ENCODE results near the gene SSBP3.

Gene SSBP3

DNA sequence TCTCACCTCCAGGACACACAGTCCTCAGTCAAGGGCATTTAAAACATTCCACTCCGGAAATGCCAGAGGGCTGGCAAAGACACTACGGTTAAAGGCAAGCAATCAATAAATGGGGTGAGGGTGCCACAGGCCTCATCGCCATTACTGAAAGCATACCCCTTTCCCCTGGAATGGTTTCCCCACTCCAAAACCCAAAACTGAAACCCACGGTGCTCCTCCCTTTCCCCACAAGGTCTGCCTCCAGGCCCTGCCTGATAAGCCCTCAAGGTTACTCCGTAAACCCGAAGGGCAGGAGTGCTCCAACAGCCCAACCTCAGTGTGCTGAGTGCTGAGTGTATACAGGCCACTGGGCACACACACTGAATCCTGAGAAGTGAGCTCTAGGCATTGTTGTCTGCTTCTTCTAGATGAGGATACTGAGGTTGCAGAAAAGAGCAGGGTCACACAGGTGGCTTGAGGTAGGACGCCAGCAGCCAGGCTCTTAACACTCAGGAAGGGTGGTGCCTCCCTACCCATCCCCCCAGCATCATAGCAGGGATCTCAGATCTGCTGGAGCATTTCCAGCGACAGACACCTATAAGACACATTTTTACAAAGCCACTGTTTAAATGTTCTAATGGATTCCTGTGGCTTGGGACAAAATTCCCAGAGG, 29.0 kb downstream of the SSBP3 start:
- peak in 1 of 10 donors; percentile 35 for DNase-seq
- intact Hi-C loops (cut with DNase I), result no loop called here

DNA sequence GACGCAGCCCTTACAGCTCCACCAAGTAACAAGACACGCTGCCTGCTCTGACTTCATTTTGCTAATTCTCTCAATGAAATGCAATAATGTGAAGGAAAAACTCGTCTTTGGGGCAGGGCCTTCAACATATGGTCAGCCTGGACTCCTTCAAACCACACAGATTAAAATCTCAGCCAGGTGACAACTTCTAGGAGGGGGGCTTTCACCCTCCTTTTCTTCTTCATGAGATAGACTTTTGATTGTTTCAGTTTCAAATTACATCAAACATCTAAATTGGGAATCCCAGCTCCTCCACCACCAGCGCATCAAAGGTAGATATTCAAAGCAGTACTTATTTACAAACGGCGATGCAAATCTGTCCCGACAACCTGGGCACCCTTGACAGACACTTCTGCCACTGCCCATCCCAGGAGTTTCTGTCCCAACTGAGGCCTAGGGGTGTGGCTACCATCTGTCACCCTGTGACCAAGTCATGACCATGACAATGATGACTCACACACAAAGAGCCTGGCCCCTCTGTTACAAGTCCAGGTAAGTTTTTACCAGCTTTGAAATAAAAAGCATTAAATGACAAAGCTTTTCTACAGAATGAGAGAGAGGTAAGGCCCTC, 29.7 kb downstream of the SSBP3 start:
- DNase-seq, result no peak
- intact Hi-C loops (cut with DNase I), result no loop called here

DNA sequence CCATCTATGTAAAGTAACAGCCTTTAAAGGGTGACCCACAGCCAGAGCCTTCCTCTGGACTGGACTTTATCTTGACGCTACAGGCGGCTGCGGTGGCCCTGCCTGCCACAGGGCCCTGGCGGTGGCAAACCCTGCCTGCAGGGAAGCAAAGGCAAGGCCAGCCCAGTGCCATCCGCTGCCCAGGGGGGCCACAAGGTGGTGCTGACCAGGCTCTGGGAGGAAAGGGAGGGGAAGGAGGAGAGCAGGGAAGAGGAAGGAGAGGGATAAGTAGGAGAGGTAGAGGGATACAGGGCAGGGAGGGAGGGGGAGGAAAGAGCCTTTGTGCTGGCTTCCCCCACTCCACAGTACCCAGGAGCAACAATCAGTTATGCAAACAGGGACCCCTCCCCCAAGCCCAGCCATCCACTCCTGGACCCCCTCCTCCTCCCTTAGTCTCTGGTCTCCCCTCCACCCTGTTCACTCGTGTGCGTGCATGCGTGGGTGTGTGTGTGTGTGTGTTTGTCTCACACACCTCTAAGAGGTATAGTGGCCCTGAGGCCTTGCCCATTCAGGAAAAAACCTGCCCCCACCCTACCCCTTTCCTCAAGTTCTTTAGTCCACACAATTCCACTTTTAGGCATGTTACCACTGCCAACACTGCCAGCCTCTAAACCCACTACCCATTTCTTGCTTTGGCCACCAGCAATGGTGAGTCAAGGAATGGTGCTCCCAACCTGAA, 30.3 kb downstream of the SSBP3 start:
- intact Hi-C loops (cut with DNase I), result no loop called here
- peak in 1 of 10 donors; percentile 43 for DNase-seq

DNA sequence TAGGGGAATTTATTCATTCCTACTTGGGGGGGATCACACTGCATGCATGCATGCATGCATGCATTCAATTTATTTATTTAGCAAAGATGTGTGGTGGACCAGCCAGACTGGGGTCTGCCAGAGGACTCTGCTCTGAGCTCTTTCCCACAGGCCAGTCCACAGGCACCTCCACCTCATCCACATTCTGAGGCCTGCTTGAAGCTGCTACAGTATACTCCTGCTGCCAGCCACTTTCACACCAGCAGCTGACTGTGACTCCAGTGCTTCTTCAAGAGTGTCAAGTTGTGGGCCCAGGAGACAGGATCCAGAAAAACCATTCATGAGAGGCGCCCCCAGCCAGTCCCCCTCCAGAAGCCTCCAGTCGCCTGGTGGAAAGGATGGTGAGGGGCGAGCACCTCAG, 30.9 kb downstream of the SSBP3 start:
- peak in 1 of 10 donors; percentile 56 for DNase-seq
- intact Hi-C loops (cut with DNase I), result no loop called here

DNA sequence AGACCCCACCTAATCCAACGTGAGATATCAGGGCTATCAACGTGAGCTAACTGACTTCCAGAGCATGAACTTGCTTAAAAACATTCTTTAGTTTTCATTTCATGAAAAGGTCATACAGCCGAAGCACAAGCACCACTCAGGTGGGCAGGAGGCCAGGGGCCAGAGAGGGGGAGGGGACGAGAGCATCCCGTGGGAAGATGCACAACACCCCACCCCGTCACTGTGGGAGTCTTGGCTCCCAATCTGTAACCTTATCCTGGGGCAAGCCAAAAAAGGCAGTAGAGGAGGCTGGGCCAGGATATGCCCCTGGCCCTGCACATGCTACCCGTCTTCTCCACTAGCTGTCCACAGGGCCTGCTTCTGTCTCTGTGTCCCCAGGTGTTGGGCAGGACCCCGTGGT, 31.4 kb downstream of the SSBP3 start:
- peak in 1 of 10 donors; percentile 59 for DNase-seq
- intact Hi-C loops (cut with DNase I), result no loop called here

DNA sequence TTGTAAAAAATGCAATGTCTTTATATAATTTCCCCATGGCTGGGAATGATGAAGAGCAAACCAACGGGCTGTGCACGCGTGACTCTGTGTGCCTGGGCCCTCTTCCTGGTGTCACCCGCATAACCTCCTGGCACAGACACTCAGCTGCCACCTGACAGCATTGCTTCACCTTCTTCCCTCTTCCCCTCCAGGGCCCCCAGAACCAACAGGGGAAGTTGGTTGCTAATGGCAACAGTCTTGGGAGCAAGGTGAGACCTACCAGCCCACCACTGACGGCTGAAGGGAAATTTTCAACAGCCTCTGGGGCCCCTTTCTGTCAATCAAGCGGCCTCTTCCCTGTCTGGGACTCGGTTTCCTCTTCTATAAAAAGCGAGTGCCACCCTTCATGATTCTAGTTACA, 33.2 kb downstream of the SSBP3 start:
- intact Hi-C loops (cut with DNase I), result no loop called here
- peak in 1 of 10 donors; percentile 26 for DNase-seq

DNA sequence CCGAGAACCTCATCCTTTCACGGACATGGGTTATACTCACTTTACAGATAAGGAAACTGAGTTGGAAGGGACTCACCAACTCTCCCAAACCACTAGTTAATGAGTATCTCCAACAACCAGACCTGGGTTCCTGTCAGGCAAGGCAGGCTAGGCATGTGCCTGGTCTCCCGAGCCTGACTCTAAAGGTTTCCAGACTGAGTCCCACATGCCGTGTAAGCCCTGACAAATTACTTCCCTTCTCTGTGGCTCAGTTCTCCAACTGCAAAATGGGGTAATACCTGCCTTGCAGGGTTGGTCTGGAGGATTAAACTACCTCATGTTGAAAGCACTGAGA, 34.3 kb downstream of the SSBP3 start:
- intact Hi-C loops (cut with DNase I), result no loop called here
- DNase-seq, result peak in 1 of 10 donors; percentile 5

DNA sequence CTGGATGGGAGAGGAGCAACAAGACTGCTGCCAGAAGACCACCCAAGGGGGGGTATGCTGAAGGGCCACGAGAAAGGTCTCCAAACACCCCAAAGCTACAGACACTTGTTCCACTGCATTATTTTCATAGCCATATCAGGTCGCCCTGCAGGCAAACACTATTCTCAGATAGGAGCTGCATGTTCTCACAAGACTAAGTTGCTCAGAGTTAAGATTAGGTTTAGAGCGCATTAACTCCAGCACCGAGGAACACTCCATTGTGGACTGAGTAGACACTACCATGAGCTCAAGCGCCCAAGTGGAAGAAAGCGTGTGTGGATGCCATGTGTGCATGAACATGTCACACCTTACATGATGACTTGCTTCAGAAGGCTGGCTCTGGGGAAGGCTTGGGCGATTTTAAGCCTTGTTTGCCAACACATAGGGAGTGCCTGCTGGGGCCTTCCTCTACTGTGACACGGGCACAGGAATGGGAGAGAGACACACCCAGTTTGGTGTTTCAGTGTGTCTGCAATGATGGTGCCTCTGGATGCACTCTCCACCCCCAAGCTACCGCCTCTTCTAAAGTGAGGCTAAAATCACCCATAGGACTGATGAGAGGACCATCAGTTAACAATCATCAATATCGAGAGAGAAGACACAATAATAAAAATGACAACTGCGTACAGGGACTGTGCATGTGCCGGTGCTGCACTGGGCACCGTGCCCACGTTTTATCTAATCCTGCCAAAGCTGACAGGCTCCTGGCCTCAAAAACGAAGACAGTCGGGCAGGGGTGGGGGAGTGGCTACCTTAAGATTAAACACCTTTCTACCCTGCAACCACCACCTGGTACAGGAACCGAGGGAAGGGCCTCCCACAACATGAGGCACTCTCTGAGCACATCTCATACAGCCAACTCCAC, 34.9 kb downstream of the SSBP3 start:
- intact Hi-C loops (cut with DNase I), result no loop called here
- DNase-seq, result peak in 1 of 10 donors; percentile 62

DNA sequence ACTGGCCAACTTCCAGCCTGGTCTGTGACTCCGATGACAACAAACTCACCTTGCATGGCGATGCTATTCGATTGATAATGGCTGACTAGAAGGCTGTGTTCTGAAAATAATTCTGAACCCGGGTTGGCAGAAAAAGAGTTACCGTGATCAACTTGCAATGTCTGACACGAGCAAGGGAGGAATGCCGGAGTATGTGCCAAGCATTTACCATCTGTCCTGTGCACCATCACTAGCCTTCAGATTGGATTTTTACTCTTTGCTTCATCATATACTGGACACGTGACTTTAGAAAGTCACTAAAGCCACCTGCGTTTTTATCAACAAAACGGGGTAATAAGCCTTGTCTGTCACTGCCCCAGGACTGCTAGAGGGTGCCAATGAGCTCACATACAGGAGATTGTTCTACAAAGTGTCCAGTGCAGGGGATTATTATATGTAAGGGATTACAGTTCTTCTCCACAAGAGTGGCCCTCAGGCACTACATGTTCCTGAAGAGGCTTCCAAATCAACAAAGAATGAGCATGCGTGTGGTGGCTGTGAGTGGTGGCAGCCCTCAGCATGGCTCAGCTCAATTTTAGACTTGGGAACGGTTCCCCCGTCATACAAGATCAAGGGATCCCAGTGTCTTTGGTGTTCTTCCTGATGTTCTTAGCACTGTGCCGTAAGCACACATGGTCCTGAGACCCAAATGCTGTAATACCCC, 35.8 kb downstream of the SSBP3 start:
- peak in 1 of 10 donors; percentile 30 for DNase-seq
- intact Hi-C loops (cut with DNase I), result no loop called here

DNA sequence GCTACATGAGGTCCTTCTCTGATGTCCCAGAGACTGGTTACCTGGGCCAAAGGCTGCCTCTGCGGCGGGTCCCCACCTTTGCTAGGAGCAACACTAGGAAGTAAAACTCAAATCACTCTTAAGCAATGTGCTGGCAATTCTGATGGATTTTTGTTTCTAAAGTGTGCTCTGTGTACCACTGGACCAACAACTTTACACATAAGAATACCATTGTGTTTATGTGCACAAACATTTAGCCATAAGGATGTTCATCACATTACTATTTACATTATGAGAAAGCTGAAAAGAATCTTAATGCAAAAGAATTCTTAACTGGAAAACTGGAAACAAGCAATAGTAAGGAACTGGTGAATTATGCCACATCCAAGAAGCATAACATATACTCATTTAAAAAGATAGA, 38.6 kb downstream of the SSBP3 start:
- peak in 2 of 10 donors; percentile 20 to 29 for DNase-seq
- intact Hi-C loops (cut with DNase I), result no loop called here

DNA sequence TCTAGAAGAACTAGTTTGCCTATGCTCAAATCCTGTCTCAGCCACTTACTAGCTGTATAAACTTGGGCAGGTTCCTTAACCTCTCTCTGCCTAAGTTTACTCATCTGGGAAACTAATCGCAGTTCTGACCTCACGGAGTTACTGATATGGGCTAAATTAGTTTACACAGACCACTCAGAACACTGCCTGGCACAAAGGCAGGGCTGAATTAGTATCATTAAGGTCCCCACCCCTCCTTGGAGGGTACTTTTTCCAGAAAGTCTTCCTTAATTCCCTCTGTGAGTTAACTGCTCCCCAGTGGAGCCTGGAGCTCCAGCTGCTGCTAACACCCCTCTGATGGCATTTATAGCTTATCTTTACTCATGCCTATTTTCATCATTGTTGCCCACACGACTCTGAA, 40.3 kb downstream of the SSBP3 start:
- DNase-seq, result peak in 1 of 10 donors; percentile 49
- intact Hi-C loops (cut with DNase I), result no loop called here

DNA sequence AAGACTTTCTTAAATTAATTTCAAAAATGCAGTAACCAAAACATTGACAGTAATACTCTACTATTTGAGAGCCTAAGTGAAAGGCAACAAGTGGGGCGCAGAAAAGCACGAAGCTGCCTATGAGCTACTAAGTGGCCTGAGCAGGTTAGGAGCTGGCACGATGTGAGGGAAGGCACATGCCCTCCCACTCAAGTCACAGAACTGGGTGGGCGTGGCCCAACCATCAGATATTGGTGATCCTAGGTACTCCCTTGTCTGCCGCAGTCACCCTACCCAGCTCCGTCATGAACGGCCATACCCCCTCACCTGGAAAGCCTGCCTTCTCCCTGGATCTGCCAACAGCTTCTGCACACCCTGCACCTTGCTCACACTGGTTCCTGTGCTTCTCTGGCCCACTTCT, 40.8 kb downstream of the SSBP3 start:
- intact Hi-C loops (cut with DNase I), result no loop called here
- peak in 1 of 10 donors; percentile 70 for DNase-seq

DNA sequence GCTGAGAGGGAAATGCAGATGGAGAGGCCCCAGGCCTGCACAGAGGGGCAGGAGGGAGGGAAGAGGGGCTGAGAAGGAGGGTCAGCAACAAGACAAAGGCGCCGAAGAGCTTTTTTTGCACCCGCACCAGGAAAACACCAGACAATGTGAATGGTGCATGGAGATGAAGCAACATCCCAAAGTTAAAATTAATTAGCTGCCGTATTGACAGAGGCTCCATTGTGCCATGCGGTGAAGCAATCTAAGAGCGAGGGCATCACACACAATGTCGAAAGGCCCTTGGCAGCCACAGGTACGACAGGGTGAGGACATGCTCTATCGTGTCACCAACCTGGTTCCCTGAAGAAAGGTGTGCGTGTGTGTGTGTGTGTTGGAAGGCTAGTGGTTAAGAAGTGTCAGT, 41.2 kb downstream of the SSBP3 start:
- intact Hi-C loops (cut with DNase I), result loop anchor here (5.0 kb wide), 1 partner anchor 32 kb away; no protein-coding TSS in a partner anchor

DNA sequence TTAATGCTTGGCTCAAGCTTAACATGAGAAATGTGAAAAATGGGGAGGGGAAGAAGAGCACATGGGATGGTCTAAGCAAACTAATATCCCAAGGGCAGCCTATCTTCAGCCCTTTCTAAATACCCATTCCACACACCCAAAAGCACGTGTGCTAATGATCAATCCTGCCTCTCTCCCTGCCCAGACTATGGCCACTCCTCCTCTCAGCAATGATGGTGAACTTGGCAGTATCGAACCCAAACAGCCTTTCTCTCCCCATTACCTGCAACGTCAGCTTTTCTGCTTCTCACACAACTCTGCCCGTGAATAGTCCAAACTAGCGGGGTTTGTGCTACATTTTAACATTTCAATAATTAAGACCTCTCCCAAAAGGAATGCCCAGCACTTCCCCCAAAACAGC, 41.6 kb downstream of the SSBP3 start:
- DNase-seq, result no peak
- intact Hi-C loops (cut with DNase I), result loop anchor here (5.0 kb wide), 1 partner anchor 33 kb away; no protein-coding TSS in a partner anchor

More for the DNA sequence above, 41.2 kb downstream of the SSBP3 start:
- peak in 1 of 10 donors; percentile 46 for DNase-seq

DNA sequence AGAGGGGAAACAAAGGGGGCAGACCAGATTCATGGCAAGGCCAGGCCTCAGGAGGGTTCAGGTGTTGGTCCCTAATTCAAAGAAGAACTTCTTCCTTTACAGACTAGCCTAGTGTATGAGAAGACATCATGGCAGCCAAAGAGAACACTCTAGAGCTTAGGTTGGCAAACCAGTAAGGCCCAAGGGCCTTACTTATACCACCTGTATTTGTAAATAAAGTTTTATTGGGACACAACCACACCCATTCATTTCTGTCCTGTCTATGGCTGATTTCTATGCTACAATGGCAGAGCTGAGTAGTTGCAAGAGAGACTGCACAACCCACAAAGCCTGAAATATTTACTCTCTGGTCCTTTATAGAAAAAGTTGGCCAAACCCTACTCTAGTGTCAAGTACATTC, 42.3 kb downstream of the SSBP3 start:
- DNase-seq, result no peak
- intact Hi-C loops (cut with DNase I), result loop anchor here (5.0 kb wide), 1 partner anchor 33 kb away; no protein-coding TSS in a partner anchor

DNA sequence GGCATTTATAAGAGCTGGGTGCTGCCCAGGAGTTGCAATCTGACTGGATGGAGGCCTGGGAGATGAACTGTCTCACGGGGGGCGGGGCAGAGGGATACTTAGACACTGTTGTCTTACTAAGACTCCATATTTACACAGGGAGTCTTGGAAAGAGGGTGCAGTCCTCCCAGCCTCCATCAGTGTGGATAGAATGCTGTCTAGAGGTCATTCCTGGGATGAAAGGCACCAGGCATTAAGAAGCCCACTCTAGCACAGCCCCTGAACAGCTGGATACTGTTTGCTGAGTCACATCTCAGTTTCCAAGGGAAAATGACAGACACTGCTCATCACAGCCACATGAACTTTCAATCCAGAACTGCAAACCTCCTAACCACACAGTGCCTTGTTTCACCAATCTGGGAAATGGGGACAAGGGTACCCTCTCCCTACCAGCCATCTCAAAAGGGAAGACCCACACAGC, 43.3 kb downstream of the SSBP3 start:
- intact Hi-C loops (cut with DNase I), result loop anchor here (5.0 kb wide), 1 partner anchor 34 kb away; no protein-coding TSS in a partner anchor
- peak in 2 of 10 donors; percentile 26 to 36 for DNase-seq

DNA sequence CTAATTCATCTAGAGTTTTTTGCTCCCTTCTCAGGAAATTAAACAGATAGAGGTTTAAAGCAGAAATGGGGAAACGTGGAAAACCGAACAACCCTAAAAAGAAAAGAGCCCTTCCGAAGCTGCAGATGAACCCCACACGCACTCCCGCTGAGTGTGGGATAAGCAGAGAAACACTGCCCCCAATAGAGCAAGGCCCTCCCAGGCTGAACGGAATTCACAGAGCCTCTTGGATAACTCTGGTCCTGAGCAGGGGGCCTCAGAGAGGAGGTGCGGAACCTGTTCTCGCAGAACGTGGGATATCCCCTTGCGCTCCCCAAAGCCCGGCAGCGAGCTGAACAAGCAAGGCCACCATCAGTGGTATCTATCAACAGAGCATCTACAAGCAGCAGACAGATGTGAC, 44.9 kb downstream of the SSBP3 start:
- DNase-seq, result peak in 7 of 10 donors; percentile 28 to 92 (median 63)
- intact Hi-C loops (cut with DNase I), result loop anchor here (2.0 to 5.0 kb wide), 2 partner anchors 36 to 89 kb away; no protein-coding TSS in a partner anchor

DNA sequence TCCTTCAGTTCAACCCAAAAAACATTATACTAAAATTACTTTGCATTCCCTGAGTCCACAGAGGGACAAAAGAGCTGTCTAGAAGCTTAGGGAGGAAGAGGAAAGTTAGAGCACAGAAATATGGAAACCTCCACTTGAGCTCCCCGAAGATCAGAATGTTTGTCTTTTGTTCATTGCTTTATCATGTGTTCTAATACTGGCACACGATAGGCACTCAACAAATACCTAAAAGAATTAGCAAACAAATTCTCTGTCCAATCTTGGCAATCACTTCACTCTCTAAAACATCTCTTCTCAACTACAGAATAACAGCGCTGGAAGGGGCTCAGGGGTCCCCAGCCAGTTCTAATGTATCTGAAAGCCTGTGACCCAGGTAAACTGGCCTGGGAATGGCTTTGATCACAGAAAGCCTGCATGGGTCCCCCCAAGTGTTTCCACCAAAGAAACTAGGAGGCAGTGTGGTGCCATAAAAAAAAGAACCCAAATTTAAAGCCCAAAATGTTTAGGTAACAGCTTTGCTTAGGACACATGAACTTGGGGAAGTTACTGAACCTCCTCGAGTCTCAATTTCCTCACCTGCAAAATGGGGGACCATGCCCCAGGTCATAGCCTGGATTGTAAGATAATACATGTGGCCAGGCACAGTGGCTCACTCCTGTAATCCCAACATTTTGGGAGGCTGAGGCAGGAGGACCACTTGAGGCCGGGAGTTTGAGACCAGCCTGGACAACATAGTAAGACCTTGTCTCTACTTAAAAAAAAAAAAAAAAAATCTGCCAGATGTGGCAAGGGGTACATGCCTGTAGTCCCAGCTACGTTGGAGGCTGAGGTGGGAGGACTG, 45.8 kb downstream of the SSBP3 start:
- peak in 1 of 10 donors; percentile 13 for DNase-seq
- intact Hi-C loops (cut with DNase I), result loop anchor here (2.0 to 5.0 kb wide), 2 partner anchors 37 to 88 kb away; no protein-coding TSS in a partner anchor

All from posterior cingulate gyrus (tissue), 11 donors.